Measurements from ENCODE around the gene SPEN. TPM values are rescaled to one million over a fixed set of nuclear protein-coding genes. Genes with fewer than 3 reads are reported as not detected.

Gene SPEN
- polyA plus RNA-seq, 1 of the 3 experiments (the other 2 are of a cell fraction): 6.1 TPM

DNA sequence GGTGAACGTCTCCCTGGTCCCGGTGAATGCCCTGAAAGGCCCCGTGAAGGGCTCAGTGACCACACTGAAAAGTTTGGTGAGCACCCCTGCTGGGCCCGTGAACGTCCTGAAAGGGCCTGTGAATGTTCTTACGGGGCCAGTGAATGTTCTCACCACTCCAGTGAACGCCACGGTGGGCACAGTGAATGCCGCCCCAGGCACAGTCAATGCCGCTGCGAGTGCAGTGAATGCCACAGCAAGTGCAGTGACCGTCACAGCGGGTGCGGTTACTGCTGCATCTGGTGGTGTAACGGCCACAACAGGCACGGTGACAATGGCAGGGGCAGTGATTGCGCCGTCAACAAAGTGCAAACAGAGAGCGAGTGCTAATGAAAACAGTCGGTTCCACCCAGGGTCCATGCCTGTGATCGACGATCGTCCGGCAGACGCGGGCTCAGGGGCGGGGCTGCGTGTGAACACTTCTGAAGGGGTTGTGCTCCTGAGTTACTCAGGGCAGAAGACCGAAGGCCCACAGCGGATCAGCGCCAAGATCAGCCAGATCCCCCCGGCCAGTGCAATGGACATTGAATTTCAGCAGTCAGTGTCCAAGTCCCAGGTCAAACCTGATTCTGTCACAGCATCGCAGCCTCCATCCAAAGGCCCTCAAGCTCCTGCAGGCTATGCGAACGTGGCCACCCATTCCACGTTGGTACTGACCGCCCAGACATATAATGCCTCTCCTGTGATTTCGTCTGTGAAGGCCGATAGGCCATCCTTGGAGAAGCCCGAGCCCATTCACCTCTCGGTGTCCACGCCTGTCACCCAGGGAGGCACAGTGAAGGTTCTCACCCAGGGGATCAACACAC lies 86.9 kb downstream of the SPEN start:
- H4K20me1 ChIP-seq (ENCODE audit: insufficient read depth): no peaks in the 10 kb centered on the region
- ChIA-PET POLR2A (no interaction called here), CTCF (interaction anchor here (1.0 to 1.2 kb wide), 2 partner anchors 22 to 60 kb away, joined by 3 read pairs; no protein-coding TSS in a partner anchor)
- no peak overlapping the region for H3K4me2 ChIP-seq
- H3K9me2 ChIP-seq: no peaks in the 10 kb centered on the region
- WGBS (ENCODE audit: low lambda C conversion rate): 98% methylated on average over 35 of the region's 42 CpGs
- no peak for DNase-seq
- H3K27ac ChIP-seq (ENCODE audit: low read depth in 2 of 2, low read length in 1 of 2): no peak overlapping the region; a peak in 1 of 4 replicates
- no peaks in the 10 kb centered on the region for H3K9me3 ChIP-seq
- H3K79me2 ChIP-seq (ENCODE audit: insufficient read depth): peaks cover 12% of the 10 kb centered on the region; the same call in 1 of the 2 replicates
- H3K4me1 ChIP-seq (ENCODE audit: control insufficient read depth in 1 of 2, insufficient read depth in 2 of 2, low read depth in 1 of 2, low read length in 1 of 2): peaks cover 0 to 28% of the 10 kb centered on the region in 2 experiments; a peak in 2 of 4 replicates
- TF ChIP-seq, protein P1, sequence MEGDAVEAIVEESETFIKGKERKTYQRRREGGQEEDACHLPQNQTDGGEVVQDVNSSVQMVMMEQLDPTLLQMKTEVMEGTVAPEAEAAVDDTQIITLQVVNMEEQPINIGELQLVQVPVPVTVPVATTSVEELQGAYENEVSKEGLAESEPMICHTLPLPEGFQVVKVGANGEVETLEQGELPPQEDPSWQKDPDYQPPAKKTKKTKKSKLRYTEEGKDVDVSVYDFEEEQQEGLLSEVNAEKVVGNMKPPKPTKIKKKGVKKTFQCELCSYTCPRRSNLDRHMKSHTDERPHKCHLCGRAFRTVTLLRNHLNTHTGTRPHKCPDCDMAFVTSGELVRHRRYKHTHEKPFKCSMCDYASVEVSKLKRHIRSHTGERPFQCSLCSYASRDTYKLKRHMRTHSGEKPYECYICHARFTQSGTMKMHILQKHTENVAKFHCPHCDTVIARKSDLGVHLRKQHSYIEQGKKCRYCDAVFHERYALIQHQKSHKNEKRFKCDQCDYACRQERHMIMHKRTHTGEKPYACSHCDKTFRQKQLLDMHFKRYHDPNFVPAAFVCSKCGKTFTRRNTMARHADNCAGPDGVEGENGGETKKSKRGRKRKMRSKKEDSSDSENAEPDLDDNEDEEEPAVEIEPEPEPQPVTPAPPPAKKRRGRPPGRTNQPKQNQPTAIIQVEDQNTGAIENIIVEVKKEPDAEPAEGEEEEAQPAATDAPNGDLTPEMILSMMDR (IDR thresholded peaks at IDR 0.05): no peak
- TF ChIP-seq ELF1 (IDR thresholded peaks at IDR 0.05) (no peak), POLR2AphosphoS5 (IDR thresholded peaks at IDR 0.05; ENCODE audit: low read depth, low read length) (no peak), JUND (IDR thresholded peaks at IDR 0.05) (no peak), EP300 (IDR thresholded peaks at IDR 0.05; ENCODE audit: borderline replicate concordance in 1 of 2, low read depth in 1 of 2, low read length in 1 of 2) (no peak), EZH2phosphoT487 (IDR thresholded peaks at IDR 0.05; ENCODE audit: borderline replicate concordance, low read depth) (no peak), YY1 (IDR thresholded peaks at IDR 0.05; ENCODE audit: low read depth) (no peak)
- TF ChIP-seq, protein P2, sequence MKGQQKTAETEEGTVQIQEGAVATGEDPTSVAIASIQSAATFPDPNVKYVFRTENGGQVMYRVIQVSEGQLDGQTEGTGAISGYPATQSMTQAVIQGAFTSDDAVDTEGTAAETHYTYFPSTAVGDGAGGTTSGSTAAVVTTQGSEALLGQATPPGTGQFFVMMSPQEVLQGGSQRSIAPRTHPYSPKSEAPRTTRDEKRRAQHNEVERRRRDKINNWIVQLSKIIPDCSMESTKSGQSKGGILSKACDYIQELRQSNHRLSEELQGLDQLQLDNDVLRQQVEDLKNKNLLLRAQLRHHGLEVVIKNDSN (IDR thresholded peaks at IDR 0.05; ENCODE audit: borderline replicate concordance, low read depth): no peak
- peaks cover 39 to 76% of the 10 kb centered on the region in 2 experiments for H3K36me3 ChIP-seq (replicated peaks in 1 of 2; ENCODE audit: control insufficient read depth in 1 of 2, insufficient read depth in 2 of 2, low read length in 1 of 2)
- no peak overlapping the region for H3K9ac ChIP-seq
- H3F3A ChIP-seq (replicated peaks; ENCODE audit: insufficient read depth): peaks cover 18% of the 10 kb centered on the region
- no peak overlapping the region for H3K4me3 ChIP-seq (ENCODE audit: low read depth in 2 of 2, low read length in 1 of 2)
- H3K27me3 ChIP-seq (ENCODE audit: insufficient read depth): no peaks in the 10 kb centered on the region
- no peak overlapping the region for H2AFZ ChIP-seq (ENCODE audit: low read depth)

DNA sequence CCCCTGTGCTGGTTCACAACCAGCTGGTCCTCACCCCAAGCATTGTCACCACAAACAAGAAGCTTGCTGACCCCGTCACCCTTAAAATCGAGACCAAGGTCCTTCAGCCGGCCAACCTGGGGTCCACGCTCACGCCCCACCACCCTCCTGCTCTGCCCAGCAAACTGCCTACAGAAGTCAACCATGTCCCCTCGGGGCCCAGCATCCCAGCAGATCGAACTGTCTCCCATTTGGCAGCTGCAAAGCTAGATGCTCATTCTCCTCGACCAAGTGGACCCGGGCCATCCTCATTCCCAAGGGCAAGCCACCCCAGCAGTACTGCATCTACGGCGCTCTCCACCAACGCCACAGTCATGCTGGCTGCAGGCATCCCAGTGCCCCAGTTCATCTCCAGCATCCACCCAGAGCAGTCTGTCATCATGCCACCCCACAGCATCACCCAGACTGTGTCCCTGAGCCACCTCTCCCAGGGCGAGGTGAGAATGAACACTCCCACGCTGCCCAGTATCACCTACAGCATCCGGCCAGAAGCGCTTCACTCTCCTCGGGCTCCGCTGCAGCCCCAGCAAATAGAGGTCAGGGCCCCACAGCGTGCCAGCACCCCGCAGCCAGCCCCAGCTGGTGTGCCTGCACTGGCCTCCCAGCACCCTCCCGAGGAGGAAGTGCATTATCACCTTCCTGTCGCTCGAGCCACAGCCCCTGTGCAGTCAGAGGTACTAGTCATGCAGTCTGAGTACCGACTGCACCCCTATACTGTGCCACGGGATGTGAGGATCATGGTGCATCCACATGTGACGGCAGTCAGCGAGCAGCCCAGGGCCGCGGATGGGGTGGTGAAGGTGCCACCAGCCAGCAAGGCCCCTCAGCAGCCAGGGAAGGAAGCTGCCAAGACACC lies 87.8 kb downstream of the SPEN start:
- no peaks in the 10 kb centered on the region for H3K9me2 ChIP-seq
- POLR2A ChIA-PET: no interaction called here
- no peak overlapping the region for H3K9ac ChIP-seq
- no peaks in the 10 kb centered on the region for H3K27me3 ChIP-seq (ENCODE audit: insufficient read depth)
- no peaks in the 10 kb centered on the region for H3K9me3 ChIP-seq
- peaks cover 34 to 76% of the 10 kb centered on the region in 2 experiments for H3K36me3 ChIP-seq (replicated peaks in 1 of 2; ENCODE audit: control insufficient read depth in 1 of 2, insufficient read depth in 2 of 2, low read length in 1 of 2)
- no peak for DNase-seq
- H3K27ac ChIP-seq (ENCODE audit: low read depth in 2 of 2, low read length in 1 of 2): no peak overlapping the region; a peak in 1 of 4 replicates
- peaks cover 3% of the 10 kb centered on the region; the same call in 1 of the 2 replicates for H3K79me2 ChIP-seq (ENCODE audit: insufficient read depth)
- H3K4me1 ChIP-seq (ENCODE audit: control insufficient read depth in 1 of 2, insufficient read depth in 2 of 2, low read depth in 1 of 2, low read length in 1 of 2): peaks cover 0 to 36% of the 10 kb centered on the region in 2 experiments; a peak in 3 of 4 replicates
- no peaks in the 10 kb centered on the region for H4K20me1 ChIP-seq (ENCODE audit: insufficient read depth)
- H3K4me2 ChIP-seq: no peak overlapping the region
- CTCF ChIA-PET: interaction anchor here (0.7 to 1.2 kb wide), 4 partner anchors 21 to 103 kb away, joined by 3 read pairs; no protein-coding TSS in a partner anchor
- peaks cover 25% of the 10 kb centered on the region for H3F3A ChIP-seq (replicated peaks; ENCODE audit: insufficient read depth)
- WGBS (ENCODE audit: low lambda C conversion rate): 94% methylated on average over 22 of the region's 29 CpGs
- H3K4me3 ChIP-seq (ENCODE audit: low read depth in 2 of 2, low read length in 1 of 2): no peak overlapping the region
- no peak for TF ChIP-seq FOSL2 (IDR thresholded peaks at IDR 0.05; ENCODE audit: borderline replicate concordance, low read depth)
- TF ChIP-seq, protein P3, sequence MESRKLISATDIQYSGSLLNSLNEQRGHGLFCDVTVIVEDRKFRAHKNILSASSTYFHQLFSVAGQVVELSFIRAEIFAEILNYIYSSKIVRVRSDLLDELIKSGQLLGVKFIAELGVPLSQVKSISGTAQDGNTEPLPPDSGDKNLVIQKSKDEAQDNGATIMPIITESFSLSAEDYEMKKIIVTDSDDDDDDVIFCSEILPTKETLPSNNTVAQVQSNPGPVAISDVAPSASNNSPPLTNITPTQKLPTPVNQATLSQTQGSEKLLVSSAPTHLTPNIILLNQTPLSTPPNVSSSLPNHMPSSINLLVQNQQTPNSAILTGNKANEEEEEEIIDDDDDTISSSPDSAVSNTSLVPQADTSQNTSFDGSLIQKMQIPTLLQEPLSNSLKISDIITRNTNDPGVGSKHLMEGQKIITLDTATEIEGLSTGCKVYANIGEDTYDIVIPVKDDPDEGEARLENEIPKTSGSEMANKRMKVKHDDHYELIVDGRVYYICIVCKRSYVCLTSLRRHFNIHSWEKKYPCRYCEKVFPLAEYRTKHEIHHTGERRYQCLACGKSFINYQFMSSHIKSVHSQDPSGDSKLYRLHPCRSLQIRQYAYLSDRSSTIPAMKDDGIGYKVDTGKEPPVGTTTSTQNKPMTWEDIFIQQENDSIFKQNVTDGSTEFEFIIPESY (IDR thresholded peaks at IDR 0.05; ENCODE audit: borderline replicate concordance, low read depth): no peak
- H2AFZ ChIP-seq (ENCODE audit: low read depth): no peak overlapping the region
